GM19351 (cell line): ENCODE results near the gene HOXC5.
"Not testable (repeated sequence)": the region's sequence is repeated elsewhere in the genome, so short reads cannot be mapped to it uniquely, and the experiment has no call there.

Experiments used
- ATAC-seq: cut with Tn5 transposase; IDR thresholded peaks from one replicate; pipeline ENCODE4 v1.9.1; 2021; ENCODE audit warnings: mild to moderate bottlenecking, moderate library complexity; ENCODE audit not compliant: unreplicated experiment

Gene HOXC5

DNA sequence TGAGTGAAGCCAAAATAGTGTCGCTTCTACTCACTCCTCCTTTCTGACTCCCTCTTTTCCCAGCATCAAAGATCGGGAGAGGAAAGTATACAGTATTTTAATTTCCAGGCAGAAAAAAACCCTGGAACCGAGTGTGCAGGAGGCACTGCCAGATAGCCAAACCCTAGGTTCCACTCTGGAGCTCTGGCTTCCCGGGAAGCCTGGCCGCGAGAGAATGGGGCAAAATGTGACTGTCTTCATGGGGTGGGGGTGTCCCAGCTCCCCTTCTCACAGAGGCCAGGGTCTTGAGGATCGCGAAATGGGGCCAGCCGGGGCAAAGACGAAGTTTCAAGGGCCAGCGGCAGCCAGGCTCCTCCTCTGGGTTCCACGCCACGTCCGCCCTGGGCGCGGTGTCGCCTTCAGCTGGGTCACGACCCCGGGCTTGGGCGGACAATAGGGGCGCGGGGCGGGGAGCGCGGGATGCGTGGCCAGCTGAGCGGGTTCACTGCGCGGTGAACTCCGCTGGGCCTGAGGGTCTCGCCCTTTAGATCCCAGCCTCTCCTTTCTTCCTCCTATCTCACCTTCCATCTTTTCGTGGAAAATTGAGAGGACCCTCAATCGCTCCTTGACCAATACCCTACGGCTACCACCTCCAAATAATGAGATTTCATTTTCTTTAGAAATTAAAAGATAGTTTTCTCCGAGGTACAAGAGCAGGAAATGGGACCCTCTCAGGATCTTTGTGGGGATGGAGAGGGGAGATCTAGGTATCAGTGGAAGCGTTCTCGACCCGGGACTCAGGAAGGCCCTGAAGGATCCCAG is 27.5 kb downstream of the HOXC5 start:
- no peak for ATAC-seq

DNA sequence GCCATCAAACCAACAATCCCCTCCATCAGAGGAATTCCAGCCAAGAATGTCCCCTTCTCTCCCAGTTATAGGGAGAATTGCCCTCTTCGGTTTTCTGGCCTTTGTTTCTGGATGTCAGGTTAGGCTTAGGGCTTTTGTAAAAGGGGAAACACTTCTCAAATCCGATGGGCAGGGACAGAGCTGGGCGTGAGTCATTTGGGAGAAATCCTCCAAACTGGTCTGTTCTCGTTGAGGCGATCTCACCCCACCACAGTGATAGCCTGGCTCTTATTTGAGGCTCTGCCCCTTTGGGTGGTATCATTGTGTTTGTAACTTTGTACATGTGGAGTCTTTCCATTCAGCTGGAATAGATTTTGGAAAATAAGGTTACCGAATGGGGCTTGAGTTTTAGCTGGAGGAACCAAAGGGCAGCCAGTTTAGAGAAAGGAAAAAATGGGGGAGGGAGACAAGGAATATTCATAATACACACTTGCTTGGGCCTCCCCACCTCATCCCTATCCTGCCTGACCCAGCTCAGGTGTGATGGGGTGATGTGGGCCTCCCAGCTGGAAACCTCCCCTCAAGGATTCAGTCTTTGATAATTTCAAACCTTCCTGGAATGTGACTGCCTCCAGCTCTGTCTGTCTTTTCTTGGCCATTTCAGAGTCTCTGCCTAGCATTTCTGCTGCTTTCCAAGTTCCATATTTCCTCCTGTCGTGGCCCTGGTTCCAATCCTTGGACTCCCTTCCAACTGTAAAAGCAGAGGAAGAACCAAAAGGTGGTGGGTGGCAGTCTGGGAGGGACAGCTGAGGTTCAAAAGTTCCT is 28.3 kb downstream of the HOXC5 start:
- ATAC-seq, result no peak

DNA sequence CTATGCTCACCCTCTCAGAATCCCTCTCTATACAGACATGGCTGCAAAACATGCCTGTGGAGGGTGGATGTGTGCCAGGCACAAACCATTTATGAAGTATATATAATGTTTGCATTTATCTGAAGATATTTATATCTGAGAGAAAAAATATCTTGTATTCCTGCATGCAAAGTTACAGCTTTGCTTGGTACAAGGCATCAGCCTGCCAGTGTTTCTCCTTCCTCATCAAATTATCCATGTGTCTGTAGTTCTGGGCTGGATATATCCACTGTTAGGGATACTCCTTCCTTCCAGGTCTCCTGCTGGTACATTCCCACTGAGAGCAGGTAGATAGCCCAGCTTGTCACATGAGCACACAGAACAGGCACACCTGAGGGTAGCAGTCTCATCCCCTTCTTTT is 32.8 kb downstream of the HOXC5 start:
- ATAC-seq, result no peak

DNA sequence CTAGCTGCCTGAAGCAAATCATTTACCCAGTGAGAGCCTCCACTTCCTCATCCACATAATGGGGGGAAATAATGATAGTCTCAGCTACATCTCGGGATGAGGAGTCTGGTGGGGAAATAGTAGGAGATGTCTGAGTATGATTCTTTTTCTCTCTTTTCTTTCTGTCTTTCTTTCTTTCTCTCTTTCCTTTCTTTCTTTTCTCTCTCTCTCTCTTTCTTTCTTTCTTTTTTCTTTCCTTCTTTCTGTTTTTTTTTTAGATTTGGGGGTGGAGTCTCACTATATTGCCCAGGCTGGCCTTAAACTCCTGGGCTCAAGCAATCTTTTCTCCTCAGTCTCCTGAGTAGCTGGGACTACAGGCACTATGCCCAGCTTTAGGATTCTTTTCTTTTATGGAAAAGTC is 33.6 kb downstream of the HOXC5 start:
- no peak for ATAC-seq

DNA sequence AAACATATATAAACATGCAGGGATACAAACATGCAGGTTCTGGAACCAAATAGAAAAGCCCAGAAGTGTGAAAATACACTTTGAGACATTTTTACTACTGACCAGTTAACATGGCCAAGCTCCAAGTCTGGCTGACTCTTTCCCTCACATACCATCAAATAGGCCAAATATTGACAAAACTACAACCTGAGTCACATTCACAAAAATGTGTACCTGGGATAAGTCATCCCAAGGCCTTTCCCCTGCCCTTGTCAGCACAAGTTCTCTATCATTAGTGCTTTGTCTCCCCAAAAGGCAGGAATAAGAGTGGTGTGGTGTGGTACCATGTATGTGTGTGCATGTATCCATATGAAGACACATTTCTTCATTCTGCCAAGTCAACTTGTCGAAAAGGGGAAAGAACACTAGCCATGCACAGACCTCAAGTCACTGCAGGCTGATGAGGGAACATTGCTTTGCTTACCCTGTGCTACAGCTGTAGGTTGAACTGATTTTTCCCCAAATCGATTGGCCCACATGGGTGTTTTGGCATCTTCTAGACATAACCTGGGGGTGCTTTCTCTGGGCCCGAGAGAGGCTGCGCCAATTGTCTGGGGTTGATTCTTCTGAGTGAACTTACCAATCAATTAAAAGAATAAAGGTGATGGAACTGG is 35.7 kb downstream of the HOXC5 start:
- ATAC-seq, result no peak

DNA sequence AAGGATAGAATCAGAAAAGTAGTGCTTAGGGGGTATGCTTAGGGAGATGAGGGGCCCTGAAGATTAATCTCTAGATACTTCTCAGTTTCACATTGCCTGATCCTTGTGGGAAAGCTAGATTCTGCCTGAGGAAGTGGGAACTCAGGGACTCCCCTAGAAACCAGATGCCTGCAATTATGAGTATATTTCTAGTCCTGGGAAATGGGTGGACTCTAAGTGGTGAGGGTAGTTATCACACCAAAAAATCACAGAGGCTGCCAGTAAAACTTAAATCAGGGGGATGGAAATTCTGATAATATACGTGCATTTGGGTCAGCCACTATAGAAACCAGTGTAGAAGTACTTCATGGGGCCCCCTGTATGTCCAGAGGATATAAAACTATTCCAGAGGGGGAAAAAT is 39.1 kb downstream of the HOXC5 start:
- ATAC-seq, result no peak

DNA sequence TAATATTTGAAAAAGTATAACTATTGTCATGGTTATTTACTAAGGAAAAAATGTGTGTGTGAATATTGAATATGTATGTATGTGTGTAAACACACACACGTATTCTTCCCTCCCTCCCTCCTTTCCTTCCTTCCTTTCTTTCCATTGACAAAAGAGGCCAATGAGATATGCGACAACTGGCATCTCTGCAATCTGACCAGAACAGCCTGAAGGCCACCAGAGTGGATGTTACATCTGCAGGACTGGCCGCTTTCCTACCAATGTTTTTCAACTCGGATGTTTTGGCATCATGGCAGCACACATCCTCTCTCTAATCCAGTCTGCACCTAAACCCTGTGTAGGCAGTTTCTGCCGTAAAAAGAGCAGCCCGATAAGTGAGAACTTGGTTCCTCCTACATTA is 41.5 kb downstream of the HOXC5 start:
- ATAC-seq, result no peak

DNA sequence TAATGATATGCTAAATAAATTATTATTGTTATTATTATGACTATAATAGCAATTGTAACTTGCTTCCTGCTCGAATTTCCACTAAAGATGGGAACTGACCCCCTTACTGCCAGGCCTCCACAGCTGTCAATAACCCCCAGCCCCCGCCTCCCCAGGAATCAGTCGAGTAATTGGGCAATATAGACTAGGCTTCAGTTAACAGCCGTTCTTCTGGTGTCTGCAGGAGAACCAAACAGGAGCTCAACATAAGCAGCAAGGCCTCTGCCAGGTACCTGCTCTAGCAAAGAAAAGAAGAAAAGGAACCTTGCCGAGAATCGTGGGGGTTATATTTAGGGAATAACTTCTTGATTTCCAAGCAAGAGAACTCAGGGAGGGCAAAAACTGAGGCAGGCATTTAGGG is 42.6 kb downstream of the HOXC5 start:
- ATAC-seq, result no peak

DNA sequence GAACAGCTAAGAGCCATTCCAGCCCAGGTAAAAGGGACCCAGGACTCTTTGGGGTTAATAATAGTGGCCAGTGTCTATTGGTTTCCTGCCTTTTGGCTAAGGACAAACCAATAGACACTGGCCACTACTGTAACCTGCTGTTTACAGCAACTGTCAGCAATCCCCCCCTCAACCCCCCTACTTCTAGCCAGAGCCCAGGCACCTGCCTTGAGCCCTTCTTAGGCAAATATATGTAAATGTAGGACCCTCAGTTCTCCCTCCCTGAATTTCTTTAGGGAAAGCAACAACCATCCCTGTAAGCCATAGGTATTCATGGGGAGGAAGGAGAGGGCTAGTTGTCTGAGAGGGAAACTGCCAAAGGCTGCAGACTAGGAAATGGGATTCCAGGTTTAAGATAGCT is 43.1 kb downstream of the HOXC5 start:
- no peak for ATAC-seq

DNA sequence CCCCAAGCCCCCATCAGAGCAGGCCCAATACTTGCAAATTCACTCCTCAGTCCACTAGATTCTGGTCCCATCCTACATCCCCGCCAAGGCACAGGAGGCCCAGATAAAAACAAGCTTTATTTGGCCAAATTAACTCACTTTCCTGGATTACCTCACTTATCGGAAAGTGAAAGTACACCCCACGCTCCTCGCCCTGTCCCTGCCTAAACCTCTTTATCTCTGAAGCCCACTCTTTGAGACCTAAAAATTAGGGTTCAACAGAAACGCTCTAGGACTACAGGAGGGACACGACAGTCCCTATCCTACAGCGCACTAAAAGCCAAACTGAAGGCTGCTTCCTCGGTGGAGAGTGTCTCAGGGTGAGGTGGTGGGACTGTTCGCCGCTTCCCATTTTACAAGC is 45.0 kb downstream of the HOXC5 start:
- not testable (repeated sequence) for ATAC-seq

DNA sequence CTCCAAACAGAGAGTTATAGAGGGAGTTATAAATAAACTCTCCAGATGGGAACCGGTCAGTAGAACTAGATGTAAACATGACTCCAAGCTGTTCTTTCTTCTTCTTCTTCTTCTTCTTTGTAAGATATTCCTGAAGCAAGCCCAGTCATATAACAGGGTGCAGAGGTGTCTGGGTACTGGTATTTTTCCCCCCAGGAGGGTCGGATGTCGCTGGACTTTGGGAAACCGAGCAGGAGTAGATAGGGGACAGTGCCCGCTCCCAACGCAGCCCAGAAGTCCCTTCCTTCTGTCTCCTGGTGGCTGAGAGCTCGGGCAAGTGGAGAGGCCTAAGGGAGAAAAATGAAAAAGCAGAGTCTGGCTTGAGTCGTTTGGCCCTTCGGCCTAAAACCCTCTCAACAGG is 46.3 kb downstream of the HOXC5 start:
- ATAC-seq, result not testable (repeated sequence)

DNA sequence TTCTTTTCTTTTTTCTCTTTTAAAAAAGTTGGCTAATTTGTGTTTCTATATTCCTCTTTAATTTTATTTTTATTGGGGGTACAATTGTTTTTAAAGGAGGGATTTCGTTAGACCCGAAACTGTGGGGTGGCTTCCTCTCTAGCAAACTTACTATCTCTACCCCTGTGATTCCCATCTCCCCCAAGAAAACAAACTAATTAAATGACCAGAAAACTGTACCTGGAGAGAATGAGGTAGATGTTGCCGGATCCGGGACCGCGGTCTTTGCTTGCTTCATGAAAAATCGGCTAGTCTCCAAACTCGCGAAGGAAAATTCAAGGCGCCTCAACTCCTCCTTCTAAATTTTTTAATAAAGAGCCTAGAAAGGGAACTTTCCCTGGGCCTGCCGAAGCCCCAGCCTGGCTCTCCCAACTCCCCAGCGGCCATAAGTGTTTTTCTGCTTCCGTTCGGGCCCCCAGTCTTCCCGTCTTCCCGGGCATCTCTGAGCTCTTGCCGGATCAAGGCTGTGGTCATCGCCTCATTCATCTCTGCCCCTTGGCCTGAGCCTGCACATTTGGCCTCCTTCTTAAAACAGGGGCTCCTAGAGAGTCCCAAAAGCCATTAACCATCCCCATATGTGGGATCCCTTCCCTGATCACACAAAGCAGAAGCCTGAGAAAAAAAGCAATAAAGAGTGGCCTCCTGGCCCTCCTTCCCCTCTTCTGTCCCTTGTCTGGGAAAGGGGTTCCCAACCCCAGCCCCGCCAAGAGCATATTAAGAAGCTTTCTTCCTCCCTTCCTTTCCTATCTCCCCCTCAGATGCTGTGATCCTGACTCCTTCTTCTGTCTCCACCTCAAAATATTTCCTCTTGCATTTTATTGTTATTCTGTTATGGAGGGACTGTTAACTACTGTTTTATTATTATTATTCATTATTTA is 47.4 kb downstream of the HOXC5 start:
- not testable (repeated sequence) for ATAC-seq

DNA sequence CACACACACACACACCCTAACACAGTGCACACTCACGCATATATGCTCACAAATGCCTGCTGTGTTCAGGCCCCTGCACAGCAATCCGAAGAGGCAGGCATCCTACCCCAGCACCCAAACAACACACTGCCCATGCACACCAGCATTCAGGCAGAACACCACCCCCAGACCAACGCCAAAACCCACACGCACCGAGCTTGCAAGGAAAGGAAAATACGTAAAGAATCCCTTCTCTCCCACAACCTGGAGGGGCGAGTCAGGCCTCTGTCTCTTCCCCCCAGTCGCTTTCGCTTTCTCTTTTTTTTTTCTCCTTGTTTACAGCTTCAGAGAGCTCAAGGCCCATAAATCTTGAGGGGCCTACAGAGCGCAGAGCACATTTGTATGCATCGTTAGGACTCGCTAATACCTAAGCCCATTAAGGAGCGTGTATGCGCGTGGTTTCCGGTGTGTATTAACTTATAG is 48.2 kb downstream of the HOXC5 start:
- ATAC-seq, result not testable (repeated sequence)

DNA sequence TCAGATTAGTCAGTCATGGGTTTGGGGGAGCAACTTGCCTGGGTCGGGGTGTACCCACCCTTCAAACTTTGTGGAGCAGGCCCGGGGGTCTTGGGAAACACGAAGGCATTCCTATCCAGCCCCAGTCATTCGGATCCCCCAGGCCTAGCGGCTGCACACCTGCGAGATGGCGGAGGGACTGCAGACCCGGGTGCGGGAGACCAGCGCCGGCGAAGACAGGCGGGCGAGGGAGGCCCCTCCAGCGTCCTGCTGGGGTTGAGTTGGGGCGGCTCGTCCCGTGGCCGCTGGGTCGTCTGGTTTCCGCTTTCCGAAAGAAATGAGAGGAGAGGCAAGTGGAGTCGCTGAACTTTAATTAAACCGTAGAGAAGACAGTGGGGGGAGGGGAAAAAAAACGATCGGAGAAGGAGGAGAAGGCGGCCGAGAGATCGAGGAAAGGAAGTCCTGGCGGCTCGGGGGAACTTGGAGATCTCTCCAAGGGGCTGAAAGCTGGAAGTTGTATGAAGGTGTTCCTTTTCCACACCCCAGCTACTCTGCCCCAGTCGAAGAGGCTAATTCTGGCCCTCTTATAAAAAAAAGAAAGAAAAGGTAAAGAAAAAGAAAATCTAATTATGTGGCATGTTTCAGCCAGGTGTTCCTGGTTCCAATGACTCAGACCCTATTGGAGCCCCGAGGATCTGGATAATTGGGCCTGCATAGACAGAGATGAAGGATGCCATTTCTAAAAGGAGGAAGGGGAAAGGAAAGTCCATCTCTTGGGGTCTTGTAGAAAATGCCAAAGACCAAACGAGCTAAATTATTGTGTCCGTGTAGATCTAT is 48.9 kb downstream of the HOXC5 start:
- not testable (repeated sequence) for ATAC-seq

DNA sequence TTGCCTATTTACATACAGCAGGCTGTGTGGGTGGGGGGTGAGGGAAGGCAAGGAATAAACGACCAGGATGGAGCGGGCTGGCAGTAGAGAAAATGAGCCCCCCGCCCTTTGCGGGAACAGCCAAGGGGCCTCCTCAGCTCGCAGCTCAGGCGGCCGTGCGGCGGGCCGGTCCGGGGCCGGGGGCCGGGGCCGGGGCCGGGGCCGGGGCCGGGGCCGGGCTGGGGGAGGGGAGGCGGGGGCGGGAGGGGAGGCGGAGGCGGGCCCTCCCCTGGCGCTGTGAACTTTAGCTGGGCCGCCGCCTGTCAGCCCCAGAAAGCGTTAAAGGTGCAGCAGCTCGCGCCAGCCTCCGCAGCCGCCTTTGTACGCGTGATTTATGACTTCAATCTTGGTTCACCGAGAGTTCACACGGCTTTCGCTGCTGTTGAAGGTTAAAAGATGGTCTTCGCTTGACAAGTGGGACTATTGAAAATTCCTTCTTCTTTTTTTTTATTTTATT is 49.6 kb downstream of the HOXC5 start:
- ATAC-seq, result no peak
